ENCODE measurements around the gene CEP104. TPM values are rescaled to one million over a fixed set of nuclear protein-coding genes. Genes with fewer than 3 reads are reported as not detected.
A peak's percentile ranks its signal among the peaks of the same experiment; 100 is the strongest.

CEP104 gene
- total RNA-seq, 1 donor from 2014 or later: 40.3 TPM

DNA sequence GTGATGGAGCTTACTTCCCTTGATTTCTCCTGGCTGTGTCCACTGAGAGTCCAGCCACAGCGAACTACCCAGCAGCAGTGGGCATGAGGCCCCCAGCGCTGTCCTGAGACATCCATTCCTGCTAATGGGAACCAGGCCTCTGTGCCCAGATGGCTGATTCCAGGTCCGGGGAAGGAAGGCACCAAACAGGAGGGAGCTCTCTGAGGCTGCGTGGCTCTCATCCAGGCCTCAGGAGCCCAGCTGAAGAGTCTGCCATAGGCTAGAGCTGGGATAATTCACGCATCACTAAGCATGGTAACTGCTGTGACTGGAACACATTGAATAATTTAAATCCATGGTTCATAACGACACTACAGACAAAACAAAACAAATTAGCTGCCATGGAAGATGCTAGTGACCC is 36.0 kb downstream of the CEP104 start:
- H3K27me3 Mint-ChIP-seq (ENCODE audit: unreplicated experiment): peaks cover 7% of the 10 kb centered on the region
- no peak overlapping the region for H3K4me3 Mint-ChIP-seq (ENCODE audit: unreplicated experiment)
- H3K9me3 Mint-ChIP-seq (ENCODE audit: unreplicated experiment): no peaks in the 10 kb centered on the region
- H3K27ac Mint-ChIP-seq (ENCODE audit: unreplicated experiment): no peak overlapping the region
- H3K4me1 Mint-ChIP-seq (ENCODE audit: unreplicated experiment): no peaks in the 10 kb centered on the region
- peaks cover 59% of the 10 kb centered on the region for H3K36me3 Mint-ChIP-seq (ENCODE audit: low read depth, unreplicated experiment)
- TF ChIP-seq, protein P1, sequence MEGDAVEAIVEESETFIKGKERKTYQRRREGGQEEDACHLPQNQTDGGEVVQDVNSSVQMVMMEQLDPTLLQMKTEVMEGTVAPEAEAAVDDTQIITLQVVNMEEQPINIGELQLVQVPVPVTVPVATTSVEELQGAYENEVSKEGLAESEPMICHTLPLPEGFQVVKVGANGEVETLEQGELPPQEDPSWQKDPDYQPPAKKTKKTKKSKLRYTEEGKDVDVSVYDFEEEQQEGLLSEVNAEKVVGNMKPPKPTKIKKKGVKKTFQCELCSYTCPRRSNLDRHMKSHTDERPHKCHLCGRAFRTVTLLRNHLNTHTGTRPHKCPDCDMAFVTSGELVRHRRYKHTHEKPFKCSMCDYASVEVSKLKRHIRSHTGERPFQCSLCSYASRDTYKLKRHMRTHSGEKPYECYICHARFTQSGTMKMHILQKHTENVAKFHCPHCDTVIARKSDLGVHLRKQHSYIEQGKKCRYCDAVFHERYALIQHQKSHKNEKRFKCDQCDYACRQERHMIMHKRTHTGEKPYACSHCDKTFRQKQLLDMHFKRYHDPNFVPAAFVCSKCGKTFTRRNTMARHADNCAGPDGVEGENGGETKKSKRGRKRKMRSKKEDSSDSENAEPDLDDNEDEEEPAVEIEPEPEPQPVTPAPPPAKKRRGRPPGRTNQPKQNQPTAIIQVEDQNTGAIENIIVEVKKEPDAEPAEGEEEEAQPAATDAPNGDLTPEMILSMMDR (IDR thresholded peaks at IDR 0.05; ENCODE audit: unreplicated experiment): no peak
- no peak for DNase-seq (ENCODE audit: low spot score)

DNA sequence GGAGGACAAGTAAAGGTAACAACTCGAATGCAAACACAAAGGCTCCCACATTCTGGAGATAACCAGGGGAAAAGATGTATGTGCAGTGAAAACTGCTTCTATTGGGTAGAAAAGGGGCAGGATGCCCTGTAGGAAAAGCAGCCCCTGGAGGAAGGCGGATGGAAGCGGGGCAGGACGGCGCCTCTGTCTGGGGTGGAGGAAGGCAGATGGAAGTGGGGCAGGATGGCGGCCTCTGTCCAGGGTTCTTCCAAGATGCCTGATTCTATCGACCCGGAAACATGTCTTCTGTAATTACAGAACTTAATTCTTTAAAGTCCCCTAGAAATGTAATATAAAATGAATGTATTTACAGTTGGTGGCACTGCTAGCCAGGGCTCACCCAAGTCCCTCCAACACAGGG is 36.7 kb downstream of the CEP104 start:
- H3K4me1 Mint-ChIP-seq (ENCODE audit: unreplicated experiment): no peaks in the 10 kb centered on the region
- peak overlapping the region; percentile 6 for H3K4me3 Mint-ChIP-seq (ENCODE audit: unreplicated experiment)
- H3K27ac Mint-ChIP-seq (ENCODE audit: unreplicated experiment): no peak overlapping the region
- no peak for DNase-seq (ENCODE audit: low spot score)
- H3K9me3 Mint-ChIP-seq (ENCODE audit: unreplicated experiment): no peaks in the 10 kb centered on the region
- peaks cover 56% of the 10 kb centered on the region for H3K36me3 Mint-ChIP-seq (ENCODE audit: low read depth, unreplicated experiment)
- TF ChIP-seq, protein P1 (IDR thresholded peaks at IDR 0.05; ENCODE audit: unreplicated experiment): no peak
- peaks cover 10% of the 10 kb centered on the region for H3K27me3 Mint-ChIP-seq (ENCODE audit: unreplicated experiment)

DNA sequence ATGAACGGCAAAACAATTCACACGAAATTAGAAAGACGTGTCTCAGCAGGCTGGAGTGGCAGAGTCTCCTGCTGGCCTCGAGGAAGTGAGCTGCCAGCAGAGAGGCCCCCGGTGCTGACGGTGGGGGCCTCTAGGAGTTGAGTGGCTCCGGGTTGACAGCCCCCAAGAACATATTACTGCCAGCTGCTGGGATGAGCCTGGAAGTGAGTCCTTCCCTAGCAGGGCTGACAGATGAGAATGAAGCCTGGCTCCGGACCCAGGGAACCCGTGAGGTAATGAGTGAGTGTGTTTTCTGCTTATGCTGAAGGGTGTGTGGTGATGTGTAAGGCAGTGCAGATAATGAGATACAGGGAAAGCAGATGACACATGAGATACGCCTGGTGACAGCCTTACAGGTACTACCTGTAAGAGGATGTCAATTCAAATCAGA is 37.2 kb downstream of the CEP104 start:
- Mint-ChIP-seq H3K4me3 (ENCODE audit: unreplicated experiment) (peak overlapping the region; percentile 6), H3K27ac (ENCODE audit: unreplicated experiment) (no peak overlapping the region), H3K36me3 (ENCODE audit: low read depth, unreplicated experiment) (peaks cover 56% of the 10 kb centered on the region), H3K27me3 (ENCODE audit: unreplicated experiment) (peaks cover 10% of the 10 kb centered on the region), H3K4me1 (ENCODE audit: unreplicated experiment) (no peaks in the 10 kb centered on the region), H3K9me3 (ENCODE audit: unreplicated experiment) (no peaks in the 10 kb centered on the region)
- TF ChIP-seq, protein P1 (IDR thresholded peaks at IDR 0.05; ENCODE audit: unreplicated experiment): no peak
- no peak for DNase-seq (ENCODE audit: low spot score)

DNA sequence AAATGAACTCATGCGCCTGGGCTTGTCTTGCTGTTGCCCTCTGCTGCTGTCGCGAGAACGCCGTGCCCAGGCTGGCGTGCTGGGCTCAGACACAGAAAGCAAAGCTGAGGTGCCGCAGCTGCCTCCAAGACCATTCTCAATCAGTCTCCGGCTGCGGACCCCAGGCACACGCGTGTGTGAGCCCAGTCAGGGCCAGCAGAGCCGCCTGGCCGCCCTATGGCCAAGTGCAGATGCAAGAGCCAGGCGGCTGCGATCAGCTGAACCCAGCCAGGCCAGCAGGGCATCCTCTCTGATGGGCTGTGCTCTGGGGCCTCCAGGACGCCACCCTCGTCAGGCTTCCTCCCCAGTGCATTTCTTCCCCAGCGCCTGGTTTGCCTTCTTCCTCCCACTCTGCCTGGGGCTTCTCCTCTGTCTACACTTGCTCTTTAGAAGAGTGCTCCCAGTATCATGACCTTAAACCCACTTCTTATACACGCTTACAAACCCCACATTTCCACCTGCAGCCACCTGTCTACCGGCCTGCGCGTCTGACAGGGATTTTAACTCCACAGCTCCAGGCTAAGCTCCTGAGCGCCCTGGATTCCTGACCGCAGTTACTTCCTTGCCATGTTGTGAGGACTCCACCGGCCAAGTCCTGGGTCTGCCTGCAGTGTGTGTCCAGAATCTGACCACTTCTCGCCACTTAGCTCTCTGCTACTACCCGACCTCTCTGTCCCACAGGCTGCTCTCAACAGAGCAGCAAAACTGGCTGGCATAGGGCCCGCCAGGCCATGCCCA is 39.0 kb downstream of the CEP104 start:
- Mint-ChIP-seq H3K27me3 (ENCODE audit: unreplicated experiment) (peaks cover 11% of the 10 kb centered on the region), H3K27ac (ENCODE audit: unreplicated experiment) (peak overlapping the region; percentile 61), H3K36me3 (ENCODE audit: low read depth, unreplicated experiment) (peaks cover 53% of the 10 kb centered on the region), H3K9me3 (ENCODE audit: unreplicated experiment) (no peaks in the 10 kb centered on the region), H3K4me3 (ENCODE audit: unreplicated experiment) (peak overlapping the region; percentile 76), H3K4me1 (ENCODE audit: unreplicated experiment) (no peaks in the 10 kb centered on the region)
- TF ChIP-seq, protein P1 (IDR thresholded peaks at IDR 0.05; ENCODE audit: unreplicated experiment): no peak
- no peak for DNase-seq (ENCODE audit: low spot score)

DNA sequence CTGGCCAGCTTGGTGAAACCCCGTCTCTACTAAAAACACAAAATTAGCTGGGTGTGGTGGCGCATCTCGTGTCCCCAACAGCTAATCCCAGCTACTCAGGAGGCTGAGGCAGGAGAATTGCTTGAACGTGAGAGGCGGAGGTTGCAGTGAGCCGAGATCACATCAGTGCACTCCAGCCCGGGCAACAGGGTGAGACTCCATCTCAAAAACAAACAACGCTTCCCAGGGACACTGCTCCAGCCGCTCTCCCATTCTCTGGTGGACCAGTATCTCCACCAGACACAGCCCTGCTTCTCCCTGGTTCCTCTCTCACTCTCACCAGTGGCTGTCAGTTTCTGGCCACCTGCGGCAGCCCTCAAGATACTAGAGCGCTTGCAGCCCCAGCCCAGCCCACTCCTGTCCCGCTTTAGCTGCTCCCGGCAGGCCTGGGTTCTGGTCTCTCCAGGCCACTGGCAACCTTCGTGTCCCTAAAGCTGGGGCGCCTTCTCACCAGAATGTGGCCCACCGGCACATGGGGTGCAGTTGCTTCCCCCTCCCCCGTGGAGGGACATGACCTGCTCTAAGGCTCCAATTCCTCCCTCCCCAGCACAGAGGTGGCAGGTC is 39.8 kb downstream of the CEP104 start:
- no peaks in the 10 kb centered on the region for H3K4me1 Mint-ChIP-seq (ENCODE audit: unreplicated experiment)
- H3K9me3 Mint-ChIP-seq (ENCODE audit: unreplicated experiment): no peaks in the 10 kb centered on the region
- no peak overlapping the region for H3K4me3 Mint-ChIP-seq (ENCODE audit: unreplicated experiment)

More for the DNA sequence above, 39.8 kb downstream of the CEP104 start:
- Mint-ChIP-seq H3K27ac (ENCODE audit: unreplicated experiment) (no peak overlapping the region), H3K36me3 (ENCODE audit: low read depth, unreplicated experiment) (peaks cover 47% of the 10 kb centered on the region), H3K27me3 (ENCODE audit: unreplicated experiment) (peaks cover 11% of the 10 kb centered on the region)
- DNase-seq (ENCODE audit: low spot score): no peak
- TF ChIP-seq, protein P1 (IDR thresholded peaks at IDR 0.05; ENCODE audit: unreplicated experiment): no peak

All from endothelial cell (in vitro differentiated cells).